UCSD-AML1 (cell line): ENCODE data around the gene AUTS2.

Experiments
- DNase-seq: peaks from one replicate; lab custom pipeline; 2025; ENCODE audit not compliant: unreplicated experiment; lab: John Stamatoyannopoulos, UW

Gene AUTS2

DNA sequence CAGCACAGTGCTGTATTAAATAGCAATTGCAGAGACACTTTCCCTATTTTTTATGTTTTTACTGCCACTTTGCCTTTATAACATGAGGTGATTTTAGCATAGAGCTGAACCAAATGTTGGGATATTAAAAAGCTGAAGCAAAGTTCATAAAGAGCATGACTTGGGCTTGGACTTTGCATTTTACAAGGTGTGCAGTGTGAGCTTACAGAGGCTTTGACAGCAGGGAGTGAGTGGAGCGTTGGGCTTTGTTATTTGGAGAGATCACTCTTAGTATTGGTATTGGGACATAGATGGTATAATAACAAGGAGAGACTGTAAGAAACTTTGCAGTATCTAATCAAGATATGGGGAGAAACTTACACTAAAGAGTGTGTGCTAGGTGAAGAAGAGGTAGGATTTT, 449.1 kb downstream of the AUTS2 start:
- DNase-seq, result no peak

DNA sequence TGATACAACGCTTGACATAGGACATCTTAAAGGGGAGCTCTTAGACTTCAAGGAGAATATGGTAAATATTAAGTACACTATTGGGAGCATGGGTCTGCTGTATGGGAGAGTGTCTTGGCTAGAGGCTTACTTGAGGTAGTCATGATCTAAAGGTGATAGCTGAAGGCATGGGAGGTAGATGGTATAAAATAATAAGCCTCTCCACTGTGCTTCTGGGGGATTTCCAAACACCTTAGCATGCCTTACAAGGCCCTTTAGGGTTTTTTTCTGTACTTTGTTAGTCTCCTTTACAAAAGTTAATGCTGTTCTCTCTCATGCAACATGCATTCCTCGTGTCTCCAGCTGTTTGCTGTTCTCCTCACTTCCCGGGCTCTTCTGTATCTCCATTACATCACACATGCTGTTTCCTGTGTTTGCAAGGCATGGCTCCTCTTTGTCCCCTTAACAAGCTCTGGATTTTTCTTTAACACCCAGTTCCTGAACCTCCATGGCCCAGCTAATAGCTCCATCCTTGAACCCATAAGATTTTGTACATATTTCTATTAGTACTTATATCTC, 449.7 kb downstream of the AUTS2 start:
- DNase-seq, result no peak

DNA sequence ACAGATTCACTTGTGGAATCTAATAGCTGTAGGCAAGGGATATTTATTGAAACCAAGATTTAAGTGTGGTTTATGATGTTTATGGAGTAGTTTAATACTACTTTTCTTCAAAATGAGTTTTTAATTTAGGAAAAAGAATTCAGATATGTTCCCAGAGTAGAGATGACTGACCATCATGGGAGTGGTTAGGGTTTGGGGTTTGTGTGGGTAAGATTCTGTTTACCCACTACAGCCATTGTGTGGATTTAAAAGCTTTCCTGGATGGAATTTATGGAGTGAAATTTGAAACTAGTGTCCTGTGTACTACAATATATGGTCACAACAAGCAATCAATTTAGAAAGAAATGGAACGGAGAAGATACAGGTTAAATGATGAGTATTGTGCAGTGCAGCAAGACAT, 453.5 kb downstream of the AUTS2 start:
- no peak for DNase-seq

DNA sequence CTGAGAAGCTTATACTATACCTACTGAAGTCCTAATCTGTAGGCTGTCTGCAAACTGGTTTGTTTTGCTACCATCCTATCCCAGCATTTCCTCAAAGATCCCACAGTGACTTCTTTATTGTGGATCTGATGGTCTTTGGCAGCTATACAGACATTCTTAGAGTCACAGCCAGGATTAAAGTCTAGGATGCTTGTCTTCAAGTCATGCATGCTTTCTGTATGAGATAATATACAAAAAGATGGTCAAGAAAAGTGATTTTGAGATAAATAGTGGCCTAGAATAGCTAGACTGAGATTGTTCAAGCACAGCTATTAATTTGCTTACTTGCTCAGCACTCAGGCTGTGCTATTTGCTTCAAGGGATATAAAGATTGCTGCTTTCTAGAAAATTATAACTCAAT, 454.4 kb downstream of the AUTS2 start:
- no peak for DNase-seq

DNA sequence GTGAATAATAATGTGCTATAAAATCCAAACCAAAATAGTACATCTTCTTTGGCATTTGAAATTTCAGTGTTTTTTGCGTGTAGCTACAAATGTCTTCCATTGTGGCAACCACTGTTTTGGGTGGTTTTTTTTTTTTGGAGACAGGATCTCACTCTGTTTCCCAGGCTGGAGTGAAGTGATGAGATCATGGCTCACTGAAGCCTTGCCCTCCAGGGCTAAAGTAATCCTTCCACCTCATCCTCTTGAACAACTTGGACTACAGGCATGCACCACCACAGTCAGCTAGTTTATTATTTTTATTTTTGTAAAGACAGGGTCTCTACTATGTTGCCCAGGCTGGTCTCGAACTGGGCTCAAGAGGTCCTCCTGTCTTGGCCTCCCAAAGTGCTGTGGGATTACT, 455.1 kb downstream of the AUTS2 start:
- DNase-seq, result no peak

DNA sequence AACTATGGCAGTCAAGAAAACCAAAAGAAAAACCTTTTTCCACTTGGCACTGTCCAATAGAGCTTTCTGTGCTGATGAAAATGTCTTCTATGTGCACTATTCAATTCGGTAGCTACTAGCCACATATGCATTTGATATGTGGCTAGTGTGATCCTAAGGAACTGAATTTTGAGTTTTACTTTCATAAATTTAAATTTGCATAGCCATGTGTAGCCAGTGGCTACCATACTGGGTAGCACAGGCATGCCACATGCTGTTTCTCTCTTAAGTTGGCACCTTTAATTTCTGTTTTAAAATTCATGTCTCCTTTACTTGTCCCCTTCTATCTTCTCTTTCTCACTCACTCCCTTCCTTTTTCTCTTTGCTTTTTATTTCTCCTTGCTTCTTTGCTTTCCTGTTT, 455.7 kb downstream of the AUTS2 start:
- no peak for DNase-seq

DNA sequence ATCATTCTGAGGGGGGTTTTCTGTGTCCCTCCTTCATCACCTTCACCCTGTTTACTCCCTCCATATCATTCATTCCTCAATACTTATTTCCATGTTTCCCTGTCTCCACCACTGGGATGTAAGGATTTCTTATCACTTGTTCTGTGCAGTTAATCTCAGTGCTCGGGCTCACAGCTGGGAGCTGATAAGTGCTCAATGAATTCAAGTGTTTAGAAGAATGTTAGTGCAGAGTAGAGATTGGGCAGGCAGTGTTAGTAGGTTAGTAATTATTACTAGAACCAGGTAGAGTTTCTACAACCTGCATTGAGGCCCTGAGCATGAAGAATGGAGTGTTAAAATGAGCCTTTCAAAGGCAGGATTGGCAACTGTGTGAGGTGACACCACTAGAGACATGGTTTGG, 458.1 kb downstream of the AUTS2 start:
- no peak for DNase-seq

DNA sequence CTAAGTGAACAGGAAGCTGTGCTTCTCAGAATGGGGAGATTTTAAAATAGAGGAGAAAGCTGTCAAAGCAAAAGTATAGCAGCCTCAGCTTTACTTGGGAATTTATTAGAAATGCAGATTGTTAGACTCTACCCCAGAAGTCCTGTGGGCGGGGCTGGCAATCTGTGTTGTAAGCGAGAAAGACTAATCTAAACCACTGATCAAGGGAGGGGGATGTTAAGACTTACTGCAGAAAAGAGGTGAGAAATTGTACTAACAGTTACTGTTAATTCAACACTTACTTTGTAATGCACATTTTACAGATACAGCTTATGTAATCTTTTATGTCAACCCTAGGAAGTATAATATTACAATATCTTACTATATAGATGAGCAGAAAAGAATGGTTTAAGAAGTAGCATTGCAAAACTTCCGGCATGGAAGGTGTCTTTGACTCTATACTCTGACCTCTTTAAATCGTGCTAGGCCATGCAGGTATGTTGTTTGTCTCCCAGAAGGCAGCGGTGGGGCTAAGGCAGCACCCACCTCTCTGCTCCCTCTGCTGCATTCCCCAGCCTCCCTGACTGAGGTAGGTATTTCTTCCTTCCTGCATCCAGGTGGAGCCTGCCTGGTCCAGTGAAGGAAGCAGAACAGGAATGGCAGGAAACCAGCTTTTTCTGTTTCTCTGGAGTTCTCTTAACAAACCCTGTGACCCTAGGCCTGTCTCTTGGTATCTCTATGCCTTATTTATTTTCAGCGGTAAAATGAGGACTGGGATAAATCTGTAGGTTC, 462.2 kb downstream of the AUTS2 start:
- no peak for DNase-seq

DNA sequence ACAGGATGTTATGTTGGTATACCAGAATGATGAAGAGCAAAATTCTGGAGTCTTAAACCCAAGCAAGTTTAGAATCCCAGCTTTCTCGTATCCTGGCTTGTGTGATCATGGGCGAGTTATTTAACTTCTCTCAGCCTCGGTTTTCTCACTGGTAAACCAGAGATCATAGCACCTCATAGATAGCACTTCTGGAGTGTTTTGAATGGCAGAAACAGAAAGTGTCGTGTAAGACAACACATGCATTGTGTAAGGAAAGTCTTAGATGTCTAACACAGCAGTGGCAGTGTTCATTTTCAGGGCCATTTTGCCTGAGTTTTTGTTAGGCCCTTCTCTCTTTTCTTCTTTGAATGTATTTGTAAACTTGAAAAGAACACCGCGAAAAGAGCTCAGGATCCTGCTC, 465.1 kb downstream of the AUTS2 start:
- DNase-seq, result no peak

DNA sequence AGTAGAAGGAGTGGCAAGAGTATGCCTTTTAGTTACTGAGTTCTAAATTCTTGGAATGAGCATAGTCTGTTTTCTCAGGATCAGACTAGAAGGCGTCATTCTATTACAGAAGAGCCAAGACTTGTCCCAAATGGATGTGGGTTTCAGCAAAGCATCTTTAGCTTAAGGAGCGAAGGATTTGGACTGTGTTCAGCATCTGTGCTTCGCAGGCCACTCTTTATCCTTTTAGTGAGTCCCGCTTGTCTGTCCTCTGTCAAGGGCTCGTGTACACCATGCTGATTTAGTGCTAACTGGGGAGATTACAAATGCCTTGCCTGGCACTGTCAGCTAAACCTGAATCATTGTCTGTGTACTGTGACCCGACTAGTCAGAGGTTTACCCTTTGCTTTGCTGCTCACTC, 465.7 kb downstream of the AUTS2 start:
- no peak for DNase-seq

DNA sequence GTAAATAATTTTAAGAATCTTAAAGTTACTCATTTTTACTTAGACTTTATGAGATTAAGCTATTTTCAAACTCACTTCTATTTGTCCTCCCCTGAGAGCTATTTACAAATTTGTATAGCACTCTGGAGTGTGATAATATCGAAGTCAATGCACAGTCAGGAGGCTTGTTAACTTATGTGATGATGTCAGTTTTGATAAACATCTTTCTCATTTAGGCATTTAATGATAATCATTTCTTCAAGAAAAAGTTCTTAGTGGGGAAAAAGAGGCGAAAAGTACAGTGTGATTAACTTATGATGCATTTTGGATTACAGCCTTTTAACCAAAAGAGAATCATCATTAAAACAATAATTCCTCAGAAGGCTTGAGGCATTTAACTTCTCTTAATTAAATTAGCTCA, 468.6 kb downstream of the AUTS2 start:
- DNase-seq, result no peak

DNA sequence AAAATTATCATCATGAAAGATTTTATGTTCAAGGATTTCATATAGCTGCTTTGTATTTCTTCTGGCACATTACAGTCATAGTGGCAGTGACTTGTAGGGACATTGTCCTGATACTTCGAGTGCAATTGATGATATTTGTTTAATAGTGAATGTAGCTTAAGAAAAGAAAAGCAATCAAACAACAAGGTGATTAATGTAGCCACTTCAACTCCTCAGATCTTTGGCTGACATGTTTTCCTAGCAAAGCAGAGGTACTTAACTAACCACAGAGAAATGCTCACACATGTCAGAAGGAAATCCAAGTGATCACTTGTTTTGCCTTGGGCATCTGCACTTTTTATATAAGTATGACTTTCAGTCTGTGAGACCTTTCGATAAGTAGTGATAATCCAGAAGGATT, 470.3 kb downstream of the AUTS2 start:
- DNase-seq, result no peak

DNA sequence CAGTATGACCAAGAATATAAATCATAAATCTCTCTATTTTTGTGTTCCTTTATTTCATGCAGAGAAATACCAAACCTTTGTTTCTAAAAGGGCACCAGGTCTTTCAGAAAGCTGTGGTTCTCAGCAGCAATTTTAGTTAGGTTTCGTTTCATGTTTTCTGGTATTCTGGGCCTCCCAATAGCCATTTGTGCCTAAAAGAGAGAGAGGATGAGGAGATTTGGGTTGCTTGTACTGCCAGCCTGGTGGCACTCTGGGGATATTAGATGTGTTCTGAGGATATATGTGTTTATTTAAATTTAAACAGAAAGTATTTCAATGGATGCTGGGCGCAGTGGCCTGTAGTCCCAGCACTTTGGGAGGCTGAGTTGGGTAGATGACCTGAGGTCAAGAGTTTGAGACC, 471.7 kb downstream of the AUTS2 start:
- DNase-seq, result no peak

DNA sequence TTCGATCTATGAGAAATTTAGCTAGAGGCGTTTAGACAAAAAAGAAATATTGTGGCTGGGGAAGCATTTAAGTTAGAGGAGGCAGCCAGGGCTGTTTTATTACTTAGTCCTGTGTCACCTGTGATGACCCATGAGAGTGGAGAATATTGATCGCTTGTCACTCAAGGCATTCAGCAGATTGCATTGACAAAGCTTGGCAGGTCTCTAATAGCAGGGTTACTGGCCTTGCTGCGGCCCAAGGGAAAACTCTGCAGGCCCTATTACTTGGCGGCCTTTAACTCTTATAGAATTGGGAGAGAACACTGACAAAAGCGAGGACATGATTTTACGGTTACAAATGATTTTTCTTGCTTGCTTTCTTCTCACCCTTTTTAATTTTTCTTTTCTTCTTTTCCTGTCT, 473.5 kb downstream of the AUTS2 start:
- DNase-seq, result no peak

DNA sequence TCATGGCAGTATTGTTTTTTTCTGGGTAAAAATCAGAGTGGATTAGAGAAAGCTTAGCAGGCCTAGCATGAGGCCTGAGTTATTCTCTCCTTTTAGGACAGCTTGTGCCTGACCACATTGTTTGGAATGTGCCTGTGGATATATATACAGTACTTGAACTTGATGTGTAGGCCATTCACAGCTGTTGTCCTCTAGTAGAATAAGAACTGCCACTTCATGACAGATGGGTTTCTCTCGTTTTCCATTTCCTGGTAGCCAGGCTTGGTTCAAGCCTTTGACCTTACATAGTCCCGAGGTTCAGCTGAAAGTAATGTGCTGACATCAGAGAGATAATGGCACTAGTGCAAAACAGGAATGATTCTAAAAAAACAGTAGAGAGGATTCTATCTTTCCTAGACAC, 473.9 kb downstream of the AUTS2 start:
- DNase-seq, result no peak

DNA sequence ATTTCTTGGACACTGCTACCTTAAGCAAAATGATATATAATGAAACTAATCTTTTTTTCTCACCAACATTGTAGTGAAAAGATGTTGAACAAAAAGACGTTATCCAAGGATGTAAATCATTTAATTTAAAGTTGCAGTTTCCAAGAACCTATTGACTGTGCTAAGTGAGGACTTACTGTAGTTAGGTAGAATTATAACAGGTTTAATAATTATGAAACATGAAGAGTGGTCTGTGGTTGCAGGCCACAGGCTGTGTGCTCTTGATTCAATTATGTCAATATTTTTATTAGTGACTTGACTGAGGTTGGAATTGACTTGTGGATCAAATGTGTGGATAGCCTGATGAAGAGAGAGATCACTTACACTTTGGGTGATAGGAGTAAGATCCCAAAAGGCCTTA, 478.1 kb downstream of the AUTS2 start:
- DNase-seq, result no peak

DNA sequence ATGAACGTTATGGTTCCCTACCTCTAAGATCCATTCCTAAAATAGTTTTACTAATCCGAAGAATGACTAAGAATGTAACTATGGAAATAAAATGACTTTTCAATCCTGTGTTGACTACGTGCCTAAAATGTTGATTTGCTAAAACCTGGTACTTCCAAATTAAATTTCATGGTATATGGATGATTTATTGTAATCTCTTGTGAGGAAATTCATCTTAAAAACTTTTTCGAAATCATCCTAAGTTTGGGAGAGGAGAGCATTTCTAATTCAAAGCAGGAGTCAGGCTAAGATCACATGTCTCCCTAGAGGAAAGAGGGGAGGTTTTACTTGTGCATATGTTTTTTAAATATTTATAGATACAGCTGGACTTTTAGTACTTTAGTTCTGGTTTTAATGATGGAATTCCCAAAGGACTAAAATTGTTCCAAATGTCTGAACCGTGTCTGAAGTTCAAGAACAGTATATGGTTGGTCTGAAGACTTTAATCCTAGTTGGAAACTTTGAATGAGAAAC, 483.9 kb downstream of the AUTS2 start:
- DNase-seq, result no peak

DNA sequence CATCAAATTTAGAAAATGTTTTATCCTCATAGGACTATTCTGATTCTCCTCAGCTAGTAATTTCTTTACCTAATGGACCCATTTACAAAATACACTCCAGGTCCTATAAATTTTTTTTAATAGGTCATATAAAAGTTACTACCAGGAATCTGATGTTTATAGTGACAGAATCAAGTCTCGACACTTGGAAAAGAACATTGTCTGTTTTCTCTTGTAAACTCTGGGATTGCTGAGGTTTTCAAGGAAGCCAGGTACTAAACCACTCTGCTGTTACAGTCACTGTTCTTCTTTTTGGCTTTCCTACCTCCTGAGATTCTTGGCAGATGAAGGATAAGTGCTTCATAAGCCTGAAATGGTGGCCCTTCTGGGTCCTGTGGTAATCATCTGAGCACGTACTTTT, 493.1 kb downstream of the AUTS2 start:
- DNase-seq, result no peak

DNA sequence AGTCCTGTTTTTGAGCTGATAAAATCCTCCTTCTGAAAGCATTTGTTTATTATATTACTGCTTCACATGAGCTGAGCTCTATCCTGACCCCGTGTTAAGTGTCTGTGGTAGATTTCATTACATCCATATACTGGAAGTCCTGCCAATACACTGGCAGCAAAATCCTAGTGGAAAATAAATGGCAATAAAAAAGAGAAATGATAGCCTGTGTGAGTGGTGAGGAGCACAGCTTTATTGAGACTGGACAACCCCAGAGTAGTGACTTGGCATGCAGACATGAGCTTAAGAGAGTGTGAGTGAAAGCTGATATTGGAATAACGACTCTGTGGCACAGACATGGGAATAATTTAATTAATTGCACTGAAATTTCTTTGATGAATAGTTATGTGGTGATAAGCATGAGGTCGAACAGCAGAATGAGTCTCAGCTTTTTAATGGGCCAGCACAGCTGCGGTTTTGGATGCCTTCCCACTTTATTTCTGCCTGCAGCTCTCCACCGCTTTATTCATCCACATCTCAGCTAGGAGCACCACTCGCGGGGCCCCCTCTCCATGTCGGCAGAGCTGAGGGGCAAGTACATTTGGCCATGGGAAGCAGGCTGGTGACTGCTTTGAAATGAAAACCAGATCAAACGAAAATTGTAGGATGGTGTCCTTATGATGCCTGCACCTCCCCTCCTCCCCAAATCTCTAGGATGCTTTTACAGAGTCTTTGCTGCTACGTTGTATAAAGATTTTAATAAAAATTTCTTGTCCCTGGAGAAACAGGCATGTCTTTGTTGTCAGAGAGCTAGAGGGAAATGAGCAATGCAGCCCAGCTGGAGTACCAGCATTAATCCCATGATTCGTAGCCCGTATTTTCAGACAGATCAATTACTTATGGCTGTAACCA, 494.3 kb downstream of the AUTS2 start:
- no peak for DNase-seq

DNA sequence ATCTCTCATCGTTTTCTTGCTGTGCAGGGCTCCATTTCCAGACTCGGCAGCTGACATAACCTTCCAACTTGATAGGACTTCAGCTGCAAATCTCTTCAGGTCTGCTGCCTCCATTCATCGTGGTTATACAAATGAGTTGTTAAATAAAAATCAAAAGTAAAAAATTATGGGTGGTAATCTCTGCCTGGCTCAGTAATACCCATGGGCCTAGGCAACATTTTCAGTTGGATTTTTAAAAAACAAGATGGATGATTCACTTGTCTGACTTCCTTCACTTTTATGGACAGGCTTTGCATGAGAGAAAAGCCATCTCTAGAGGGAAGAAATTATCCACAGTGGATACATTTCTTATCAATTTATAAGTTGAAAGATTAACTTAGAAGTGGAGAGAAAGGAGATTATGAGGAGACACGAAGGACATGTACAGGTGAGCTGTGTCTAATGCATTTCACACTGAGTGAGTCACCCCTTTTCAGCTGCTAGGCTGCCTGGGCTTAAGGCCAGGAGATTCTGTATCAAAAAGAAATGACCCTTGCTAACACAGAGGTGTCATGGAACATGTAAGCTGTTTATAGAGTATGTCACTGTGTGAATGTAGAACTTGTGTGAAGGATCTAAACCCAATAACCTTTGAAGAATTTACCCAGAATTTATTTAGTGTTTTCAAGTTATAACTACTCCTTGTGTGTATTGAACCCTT, 495.1 kb downstream of the AUTS2 start:
- no peak for DNase-seq

DNA sequence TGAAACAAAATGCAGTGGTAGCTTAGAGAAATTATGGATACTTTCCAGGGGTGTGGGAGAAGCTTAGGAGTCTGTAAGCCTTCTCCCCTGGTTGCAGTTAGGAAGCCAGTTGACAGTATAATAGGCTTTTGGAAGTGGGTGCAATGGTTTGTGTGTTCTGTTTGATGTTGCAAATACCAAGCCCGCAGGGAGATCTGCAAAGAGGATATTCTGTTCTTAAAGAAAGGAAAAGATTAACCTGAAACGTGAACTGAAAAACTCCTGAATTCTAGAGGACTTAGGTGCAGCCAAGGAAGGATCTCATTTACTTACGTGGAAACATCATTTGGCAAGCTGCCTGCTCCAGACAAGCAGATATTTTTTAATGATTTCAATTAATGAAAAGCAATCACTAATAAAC, 496.6 kb downstream of the AUTS2 start:
- no peak for DNase-seq
